DOHH2 (cell line): ENCODE results near the gene SLC38A1.

Experiments used
- H3F3A ChIP-seq: fragments of 200-600 bp; sonication (generic), shearing (Covaris generic); 2 replicates; pipeline ENCODE4 v1.6.0; 2016; ENCODE audit warnings: antibody characterized with exemption, mild to moderate bottlenecking; ENCODE audit not compliant: control insufficient read depth, insufficient read depth
- H3K27ac ChIP-seq: fragments of 200-600 bp; sonication (generic); 2 replicates; pipeline ENCODE4 v1.5.1; 2014; ENCODE audit warnings: low read depth, mild to moderate bottlenecking, low read length, moderate library complexity
- H3K27me3 ChIP-seq: fragments of 200-600 bp; sonication (generic); 2 replicates; pipeline ENCODE4 v1.6.1; 2014; ENCODE audit warnings: mild to moderate bottlenecking, low read length, mixed read lengths; ENCODE audit not compliant: control insufficient read depth
- H3K36me3 ChIP-seq: fragments of 200-600 bp; sonication (generic); 2 replicates; pipeline ENCODE4 v1.6.1; 2014; ENCODE audit warnings: mild to moderate bottlenecking, low read length, moderate library complexity, mixed read lengths; ENCODE audit not compliant: control insufficient read depth
- H3K4me1 ChIP-seq: fragments of 200-600 bp; sonication (generic); 2 replicates; pipeline ENCODE4 v1.6.1; 2014; ENCODE audit warnings: mild to moderate bottlenecking, low read length, mixed read lengths; ENCODE audit not compliant: control insufficient read depth
- H3K4me2 ChIP-seq: fragments of 200-600 bp; sonication (generic); 2 replicates; pipeline ENCODE4 v1.6.0; 2014; ENCODE audit warnings: mild to moderate bottlenecking, low read length, moderate library complexity
- H3K4me3 ChIP-seq: fragments of 200-600 bp; sonication (generic); 2 replicates; pipeline ENCODE4 v1.5.1; 2014; ENCODE audit warnings: mild to moderate bottlenecking, low read length, mixed read lengths
- H3K79me2 ChIP-seq: fragments of 200-600 bp; sonication (generic); 2 replicates; pipeline ENCODE4 v1.6.1; 2014; ENCODE audit warnings: mild to moderate bottlenecking, low read length, mixed read lengths; ENCODE audit not compliant: control insufficient read depth
- H3K9me2 ChIP-seq: fragments of 200-600 bp; sonication (generic); replicated peaks from 2 replicates; pipeline ENCODE4 v1.6.1; 2014; ENCODE audit warnings: mild to moderate bottlenecking, low read length, mixed read lengths; ENCODE audit not compliant: control insufficient read depth
- H3K9me3 ChIP-seq: fragments of 200-600 bp; sonication (generic); 2 replicates; pipeline ENCODE4 v1.6.1; 2014; ENCODE audit warnings: antibody characterized with exemption, low read length, mixed read lengths; ENCODE audit not compliant: control insufficient read depth, insufficient read depth
- H4K20me1 ChIP-seq: fragments of 200-600 bp; sonication (generic); 2 replicates; pipeline ENCODE4 v1.6.0; 2014; ENCODE audit warnings: low read depth, mild to moderate bottlenecking, antibody characterized with exemption, low read length, moderate library complexity; ENCODE audit not compliant: control insufficient read depth, insufficient read depth
- EZH2phosphoT487 ChIP-seq: fragments of 200-600 bp; sonication (generic); IDR thresholded peaks from 2 replicates; pipeline ENCODE4 v1.6.1; 2017; ENCODE audit warnings: borderline replicate concordance, mild to moderate bottlenecking, antibody characterized with exemption, low read length, moderate library complexity, mixed read lengths
- TF ChIP-seq, protein P1 (sequence below): fragments of 200-600 bp; sonication (generic); IDR thresholded peaks from one replicate; pipeline ENCODE4 v1.5.1; 2014; ENCODE audit warnings: antibody characterized with exemption, mild to moderate bottlenecking, low read depth, low read length; ENCODE audit not compliant: poor library complexity, severe bottlenecking

Gene SLC38A1

DNA sequence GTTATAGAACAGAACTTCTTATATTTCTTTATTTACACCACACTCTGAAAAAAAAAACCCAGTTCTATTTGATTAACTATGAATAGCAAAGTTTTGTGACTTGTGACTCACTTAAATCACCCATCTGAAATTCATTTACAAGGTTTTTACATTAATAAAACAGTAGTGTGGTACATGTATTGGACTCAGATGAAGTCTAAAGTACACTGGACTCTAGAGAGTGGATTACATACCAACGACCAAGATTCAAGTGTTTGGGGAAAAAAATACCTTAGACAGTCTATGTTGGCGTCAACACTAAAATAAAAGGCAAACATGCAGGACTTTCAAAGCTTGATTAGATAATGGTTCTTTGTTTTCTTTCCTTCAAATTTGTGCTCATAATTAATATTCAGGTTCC lies 85.7 kb downstream of the SLC38A1 start:
- Histone ChIP-seq H3K9me3 (no peaks in the 10 kb centered on the region), H3K27ac (no peak overlapping the region), H3K9me2 (no peaks in the 10 kb centered on the region), H3K4me3 (no peak overlapping the region), H3K4me2 (no peak overlapping the region), H3K36me3 (peaks cover 13% of the 10 kb centered on the region; the same call in 1 of the 2 replicates), H3F3A (peaks cover 12% of the 10 kb centered on the region), H4K20me1 (no peaks in the 10 kb centered on the region; the same call in 1 of the 2 replicates), H3K27me3 (peaks cover under 1% of the 10 kb centered on the region; the same call in 1 of the 2 replicates), H3K4me1 (peaks cover 23% of the 10 kb centered on the region), H3K79me2 (no peaks in the 10 kb centered on the region)
- TF ChIP-seq, protein P1, sequence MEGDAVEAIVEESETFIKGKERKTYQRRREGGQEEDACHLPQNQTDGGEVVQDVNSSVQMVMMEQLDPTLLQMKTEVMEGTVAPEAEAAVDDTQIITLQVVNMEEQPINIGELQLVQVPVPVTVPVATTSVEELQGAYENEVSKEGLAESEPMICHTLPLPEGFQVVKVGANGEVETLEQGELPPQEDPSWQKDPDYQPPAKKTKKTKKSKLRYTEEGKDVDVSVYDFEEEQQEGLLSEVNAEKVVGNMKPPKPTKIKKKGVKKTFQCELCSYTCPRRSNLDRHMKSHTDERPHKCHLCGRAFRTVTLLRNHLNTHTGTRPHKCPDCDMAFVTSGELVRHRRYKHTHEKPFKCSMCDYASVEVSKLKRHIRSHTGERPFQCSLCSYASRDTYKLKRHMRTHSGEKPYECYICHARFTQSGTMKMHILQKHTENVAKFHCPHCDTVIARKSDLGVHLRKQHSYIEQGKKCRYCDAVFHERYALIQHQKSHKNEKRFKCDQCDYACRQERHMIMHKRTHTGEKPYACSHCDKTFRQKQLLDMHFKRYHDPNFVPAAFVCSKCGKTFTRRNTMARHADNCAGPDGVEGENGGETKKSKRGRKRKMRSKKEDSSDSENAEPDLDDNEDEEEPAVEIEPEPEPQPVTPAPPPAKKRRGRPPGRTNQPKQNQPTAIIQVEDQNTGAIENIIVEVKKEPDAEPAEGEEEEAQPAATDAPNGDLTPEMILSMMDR, result no peak
- TF ChIP-seq EZH2phosphoT487, result no peak

DNA sequence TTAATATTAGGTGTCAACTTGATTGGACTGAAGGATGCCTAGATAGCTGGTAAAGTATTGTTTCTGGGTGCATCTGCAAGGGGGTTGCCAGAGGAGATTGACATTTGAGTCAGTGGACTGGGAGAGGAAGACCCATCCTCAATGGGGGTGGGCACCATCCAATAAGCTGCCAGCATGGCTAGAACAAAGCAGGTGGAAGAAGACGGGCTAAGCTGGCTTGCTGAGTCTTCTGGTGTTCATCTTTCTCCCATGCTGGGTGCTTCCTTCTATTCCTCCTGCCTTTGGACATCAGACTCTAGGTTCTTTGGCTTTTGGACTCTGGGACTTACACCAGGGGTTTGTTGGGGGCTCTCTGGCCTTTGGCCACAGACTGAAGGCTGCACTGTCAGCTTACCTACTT lies 87.4 kb downstream of the SLC38A1 start:
- Histone ChIP-seq H3K4me1 (peaks cover 23% of the 10 kb centered on the region), H3K9me2 (no peaks in the 10 kb centered on the region), H3K4me2 (no peak overlapping the region), H3K36me3 (peaks cover 5% of the 10 kb centered on the region; the same call in 1 of the 2 replicates), H3K27ac (no peak overlapping the region), H3F3A (peaks cover 12% of the 10 kb centered on the region), H3K4me3 (no peak overlapping the region), H3K9me3 (no peaks in the 10 kb centered on the region), H4K20me1 (no peaks in the 10 kb centered on the region; the same call in 1 of the 2 replicates), H3K27me3 (peaks cover 5% of the 10 kb centered on the region; the same call in 1 of the 2 replicates), H3K79me2 (no peaks in the 10 kb centered on the region)
- TF ChIP-seq EZH2phosphoT487, result no peak
- TF ChIP-seq, protein P1, result no peak

DNA sequence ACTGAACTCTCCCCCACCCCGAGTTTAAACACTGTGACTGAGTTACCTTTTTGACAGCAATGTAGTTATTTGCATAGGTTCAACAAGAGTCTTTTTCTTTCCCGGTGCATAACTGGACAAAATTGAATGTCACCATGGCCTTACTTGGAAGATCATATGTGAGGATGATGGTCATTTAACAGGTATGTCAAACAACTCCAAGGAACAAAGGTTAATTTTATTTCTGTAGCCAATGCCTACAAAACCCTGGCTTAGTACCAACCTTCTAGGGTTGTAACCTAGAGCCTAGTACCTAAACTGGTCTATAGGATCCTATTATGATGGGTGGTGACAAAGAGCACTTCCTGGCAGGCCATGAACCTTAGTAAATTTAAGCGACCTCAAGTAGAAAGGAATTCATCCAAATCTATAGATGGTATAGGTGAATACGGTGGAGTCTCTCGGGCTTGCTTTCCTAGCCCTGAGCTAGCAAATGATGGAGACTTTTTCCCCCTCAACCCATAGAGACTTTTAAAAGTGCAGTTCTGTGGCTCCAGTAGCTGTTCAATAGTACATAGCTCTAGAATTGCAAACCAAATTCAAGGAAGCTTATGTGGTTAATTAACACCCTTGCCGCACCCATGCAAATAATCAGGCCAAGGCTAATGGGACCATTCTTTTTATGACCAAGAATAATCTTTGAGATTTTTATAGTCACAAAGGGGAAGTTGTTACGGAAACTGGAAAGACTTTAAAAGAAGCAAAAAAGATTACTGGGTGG lies 89.0 kb downstream of the SLC38A1 start:
- 0 out of 2 replicates have a peak overlapping the region, but pooled peaks have one; percentile 21 for H3K4me2 ChIP-seq
- H3F3A ChIP-seq, result peaks cover 12% of the 10 kb centered on the region; the same call in 1 of the 2 replicates
- no peaks in the 10 kb centered on the region for H3K9me2 ChIP-seq
- H3K79me2 ChIP-seq, result no peaks in the 10 kb centered on the region
- no peaks in the 10 kb centered on the region for H3K36me3 ChIP-seq
- H3K9me3 ChIP-seq, result no peaks in the 10 kb centered on the region
- no peaks in the 10 kb centered on the region; the same call in 1 of the 2 replicates for H4K20me1 ChIP-seq
- no peak overlapping the region for H3K4me3 ChIP-seq
- no peak for TF ChIP-seq EZH2phosphoT487
- TF ChIP-seq, protein P1, result no peak
- H3K27me3 ChIP-seq, result peaks cover 12% of the 10 kb centered on the region
- H3K27ac ChIP-seq, result no peak overlapping the region
- peaks cover 23% of the 10 kb centered on the region for H3K4me1 ChIP-seq
